SU-DHL-6 (cell line): ENCODE measurements around the gene GPC3.

Experiments used
- H2AFZ ChIP-seq: fragments of 200-600 bp; sonication (generic); 2 replicates; pipeline ENCODE4 v1.6.1; 2014; ENCODE audit warnings: low read depth, mild to moderate bottlenecking, moderate library complexity, mixed read lengths, antibody characterized with exemption, low read length; ENCODE audit not compliant: severe bottlenecking
- H3F3A ChIP-seq: fragments of 200-600 bp; shearing (Covaris generic); 2 replicates; pipeline ENCODE4 v1.6.0; 2016; ENCODE audit warnings: antibody characterized with exemption, mild to moderate bottlenecking; ENCODE audit not compliant: insufficient read depth
- H3K27ac ChIP-seq: fragments of 200-600 bp; sonication (generic); 2 replicates; pipeline ENCODE4 v1.5.1; 2016; ENCODE audit warnings: low read depth, mild to moderate bottlenecking, low read length, moderate library complexity, mixed read lengths
- H3K27me3 ChIP-seq: fragments of 200-600 bp; sonication (generic), shearing (Covaris generic); 2 replicates; pipeline ENCODE4 v1.6.0; 2014; ENCODE audit warnings: mild to moderate bottlenecking, low read length
- H3K36me3 ChIP-seq: fragments of 200-600 bp; sonication (generic); 2 replicates; pipeline ENCODE4 v1.6.1; 2014; ENCODE audit warnings: mild to moderate bottlenecking, low read length, mixed read lengths
- H3K4me2 ChIP-seq: fragments of 300-600, 200-600 bp; shearing (Covaris generic), sonication (generic); 2 replicates; pipeline ENCODE4 v1.6.0; 2014; ENCODE audit warnings: low read length, low read depth, mild to moderate bottlenecking; ENCODE audit not compliant: poor library complexity, severe bottlenecking
- H3K4me3 ChIP-seq: fragments of 200-600 bp; sonication (generic); 2 replicates; pipeline ENCODE4 v1.5.1; 2014; ENCODE audit warnings: antibody characterized with exemption, low read length, mild to moderate bottlenecking, mixed read lengths; ENCODE audit not compliant: insufficient read depth, poor library complexity, severe bottlenecking
- H3K79me2 ChIP-seq: fragments of 200-600 bp; sonication (generic); 2 replicates; pipeline ENCODE4 v1.6.1; 2014; ENCODE audit warnings: mild to moderate bottlenecking, low read length, moderate library complexity; ENCODE audit not compliant: insufficient read depth
- H3K9ac ChIP-seq: fragments of 200-600 bp; sonication (generic); 2 replicates; pipeline ENCODE4 v1.7.0; 2014; ENCODE audit warnings: mild to moderate bottlenecking, low read length
- H3K9me2 ChIP-seq: fragments of 200-600 bp; sonication (generic); replicated peaks from 2 replicates; pipeline ENCODE4 v1.6.1; 2014; ENCODE audit warnings: low read length; ENCODE audit not compliant: insufficient read depth
- H3K9me3 ChIP-seq: fragments of 200-600 bp; sonication (generic); 2 replicates; pipeline ENCODE4 v1.6.1; 2014; ENCODE audit warnings: low read length, mixed read lengths; ENCODE audit not compliant: insufficient read depth
- H4K20me1 ChIP-seq: fragments of 200-600 bp; sonication (generic); 2 replicates; pipeline ENCODE4 v1.6.1; 2014; ENCODE audit warnings: low read depth, mild to moderate bottlenecking, antibody characterized with exemption, low read length, moderate library complexity, mixed read lengths
- CTCF ChIP-seq: fragments of 200-600 bp; sonication (generic); IDR thresholded peaks from one replicate; pipeline ENCODE4 v1.5.1; 2017; ENCODE audit warnings: antibody characterized with exemption, mild to moderate bottlenecking, low read length, moderate library complexity; ENCODE audit not compliant: insufficient read depth, poor library complexity, severe bottlenecking
- EZH2phosphoT487 ChIP-seq: fragments of 200-600 bp; sonication (generic), shearing (Covaris generic); conservative IDR thresholded peaks from 2 replicates; pipeline ENCODE4 v1.6.1; 2018; ENCODE audit warnings: mild to moderate bottlenecking, antibody characterized with exemption, low read length, moderate library complexity, mixed read lengths

GPC3 gene

GRCh38 chrX:133645256-133645655, 340.1 kb downstream of the GPC3 start:
- no peak overlapping the region for H2AFZ ChIP-seq
- H4K20me1 ChIP-seq, result no peaks in the 10 kb centered on the region
- no peaks in the 10 kb centered on the region for H3K79me2 ChIP-seq
- H3K4me2 ChIP-seq, result no peak overlapping the region
- no peaks in the 10 kb centered on the region for H3K36me3 ChIP-seq
- no peaks in the 10 kb centered on the region for H3K9me3 ChIP-seq
- TF ChIP-seq EZH2phosphoT487 (no peak), CTCF (no peak)
- no peak overlapping the region for H3K27ac ChIP-seq
- no peak overlapping the region for H3K4me3 ChIP-seq
- no peaks in the 10 kb centered on the region for H3K9me2 ChIP-seq
- H3F3A ChIP-seq, result no peaks in the 10 kb centered on the region
- H3K9ac ChIP-seq, result no peak overlapping the region
- H3K27me3 ChIP-seq, result no peaks in the 10 kb centered on the region

- Histone ChIP-seq H3K27ac (no peak overlapping the region), H4K20me1 (no peaks in the 10 kb centered on the region), H3K27me3 (no peaks in the 10 kb centered on the region), H3K9me2 (no peaks in the 10 kb centered on the region), H3K4me3 (no peak overlapping the region), H3K4me2 (no peak overlapping the region), H3K9me3 (no peaks in the 10 kb centered on the region), H2AFZ (no peak overlapping the region), H3K36me3 (no peaks in the 10 kb centered on the region), H3K9ac (no peak overlapping the region), H3F3A (no peaks in the 10 kb centered on the region), H3K79me2 (no peaks in the 10 kb centered on the region)
- no peak for TF ChIP-seq CTCF
- TF ChIP-seq EZH2phosphoT487, result no peak
Measured at GRCh38 chrX:133640161-133641015, 345.0 kb downstream of the GPC3 start.

DNA sequence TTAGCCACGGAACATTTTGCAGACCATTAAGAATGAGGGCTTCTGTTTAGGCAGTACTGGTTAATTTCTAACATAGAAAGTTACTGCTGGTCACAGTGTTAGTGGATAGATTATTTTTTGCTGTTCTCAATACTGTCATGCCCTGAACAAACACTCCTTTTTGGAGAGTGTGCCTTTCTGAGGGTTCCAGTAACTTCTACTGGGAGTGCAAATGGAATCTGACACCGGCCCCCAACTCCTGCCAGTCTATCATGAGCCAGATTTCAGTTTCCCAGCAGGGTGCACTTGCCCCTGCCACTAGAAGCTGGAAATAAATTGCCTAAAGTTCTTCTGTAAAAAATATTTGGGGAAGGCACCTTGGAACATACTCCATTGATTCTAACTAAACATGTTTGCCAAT, 345.7 kb downstream of the GPC3 start:
- no peak for TF ChIP-seq CTCF
- TF ChIP-seq EZH2phosphoT487, result no peak
- H2AFZ ChIP-seq, result no peak overlapping the region
- H3K9ac ChIP-seq, result no peak overlapping the region
- no peaks in the 10 kb centered on the region for H3K36me3 ChIP-seq
- no peak overlapping the region for H3K4me3 ChIP-seq
- no peaks in the 10 kb centered on the region for H4K20me1 ChIP-seq
- no peak overlapping the region for H3K27ac ChIP-seq
- H3K27me3 ChIP-seq, result no peaks in the 10 kb centered on the region
- no peaks in the 10 kb centered on the region for H3F3A ChIP-seq
- H3K9me2 ChIP-seq, result no peaks in the 10 kb centered on the region
- H3K4me2 ChIP-seq, result no peak overlapping the region
- no peaks in the 10 kb centered on the region for H3K9me3 ChIP-seq
- no peaks in the 10 kb centered on the region for H3K79me2 ChIP-seq
